ENCODE data around the gene MTM1. TPM values are rescaled to one million over a fixed set of nuclear protein-coding genes. Genes with fewer than 3 reads are reported as not detected.

MTM1 gene
- 5.5 TPM for total RNA-seq
- polyA plus RNA-seq (ENCODE audit: insufficient read depth in 1 of 8, insufficient read length in 8 of 8, low replicate concordance in 1 of 8): 1 to 10 TPM; 4.0 to 5.9 (median 4.6) TPM
- long read RNA-seq, donor 1: 0 reads
- long read RNA-seq, donor 2: 0 reads
- long read RNA-seq, donor 3: 0 reads
- long read RNA-seq, donor 4: 0 reads
- long read RNA-seq, donor 5, partial matches to known transcripts: 0 of 1 reads
- long read RNA-seq, donor 5, other reads (novel, unspliced or antisense): 0 of 1 reads
- long read RNA-seq, donor 6: 0 reads
- long read RNA-seq, donor 7, partial matches to known transcripts: 0 of 1 reads
- long read RNA-seq, donor 7, other reads (novel, unspliced or antisense): 0 of 1 reads
- long read RNA-seq, donor 8: 0 reads
- long read RNA-seq, donor 9, partial matches to known transcripts: 0 of 2 reads
- long read RNA-seq, donor 9, other reads (novel, unspliced or antisense): 0 of 2 reads
- long read RNA-seq, donor 10, partial matches to known transcripts: 0 of 1 reads
- long read RNA-seq, donor 10, other reads (novel, unspliced or antisense): 0 of 1 reads
- long read RNA-seq, donor 11, partial matches to known transcripts: 0 of 1 reads
- long read RNA-seq, donor 11, other reads (novel, unspliced or antisense): 0 of 1 reads

DNA sequence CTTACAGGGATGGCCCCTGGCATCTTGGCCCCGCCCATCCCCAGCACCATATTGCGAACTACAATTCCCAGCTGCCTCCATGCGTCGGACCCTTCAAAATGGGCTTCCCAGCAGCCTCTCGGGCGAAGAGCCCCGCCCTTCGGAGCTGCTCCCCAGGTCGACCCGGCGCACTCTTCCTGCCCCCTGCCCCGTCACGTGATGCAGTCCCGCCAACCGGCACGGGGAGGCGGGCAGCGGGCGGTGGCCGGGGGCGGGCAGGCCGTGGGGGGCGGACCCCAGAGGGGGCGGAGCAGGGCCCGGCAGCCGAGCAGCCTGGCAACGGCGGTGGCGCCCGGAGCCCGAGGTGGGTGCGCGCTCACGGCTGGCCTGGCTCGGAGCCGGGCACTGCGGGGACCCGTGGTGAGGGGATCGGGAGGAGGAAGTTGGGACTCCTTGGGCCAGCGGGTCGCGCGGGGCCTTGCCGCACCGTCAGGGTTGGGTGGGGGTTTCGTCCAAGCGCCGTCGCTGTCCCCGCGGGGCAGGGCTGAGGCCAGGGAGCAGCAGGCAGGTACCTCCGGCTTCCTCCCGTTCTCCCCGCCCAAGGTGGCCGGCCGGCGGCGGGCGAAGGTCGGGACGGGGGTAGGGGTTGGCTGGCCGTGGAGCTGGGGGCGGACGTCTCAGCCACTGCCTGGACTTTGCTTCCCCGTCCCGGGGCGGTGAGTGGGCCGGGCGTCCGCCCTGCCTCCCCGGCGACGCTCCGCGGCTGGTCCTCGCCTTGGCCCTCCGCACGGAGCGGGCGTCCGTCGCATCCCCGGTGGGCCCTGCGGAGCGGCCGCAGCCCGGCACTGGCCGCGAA lies at the start of gene MTM1:
Gene MTM1 (plus strand): TSS at position 302 of the 835 bp plus-strand sequence. CDS start 23,994 bp downstream, outside the sequence.
- Histone ChIP-seq H3K9me3 (replicated peaks; ENCODE audit: control insufficient read depth, low read depth, low read length) (no peaks in the 10 kb centered on the region), H3K36me3 (ENCODE audit: control insufficient read depth, insufficient read depth, low read length) (no peaks in the 10 kb centered on the region), H3K4me3 (ENCODE audit: low read length) (peak within 1 kb of the TSS; percentile 72), H3K27me3 (ENCODE audit: control insufficient read depth, insufficient read depth, low read length) (peaks cover 7% of the 10 kb centered on the region), H3K4me1 (ENCODE audit: control insufficient read depth, insufficient read depth, low read length) (peaks cover 7% of the 10 kb centered on the region), H3K27ac (ENCODE audit: low read length) (peak within 1 kb of the TSS; percentile 71)
- WGBS (ENCODE audit: insufficient coverage): 36% methylated on average over 68 of the region's 89 CpGs
- DNase-seq: peak; percentile 98

DNA sequence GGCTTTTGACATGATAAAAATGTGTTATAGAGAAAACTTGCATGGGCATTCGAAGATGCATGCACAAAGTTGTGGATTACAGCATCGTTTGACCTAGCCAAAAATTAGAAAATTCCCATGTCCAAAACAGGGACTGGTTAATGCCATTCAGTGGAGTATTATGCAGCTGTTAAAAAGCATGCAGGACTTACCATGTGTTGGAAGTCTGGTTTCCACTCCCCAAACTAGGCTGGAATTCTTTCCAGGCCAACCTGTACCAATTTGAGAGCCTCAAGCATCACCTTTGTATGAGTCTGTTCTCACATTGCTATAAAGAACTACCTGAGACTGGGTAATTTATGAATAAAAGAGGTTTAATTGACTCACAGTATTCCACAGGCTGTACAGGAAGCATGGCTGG lies 45.9 kb upstream of the MTM1 start:
- Histone ChIP-seq H3K4me3 (ENCODE audit: low read length) (no peak overlapping the region), H3K27ac (ENCODE audit: low read length) (no peak overlapping the region), H3K36me3 (ENCODE audit: control insufficient read depth, insufficient read depth, low read length) (no peaks in the 10 kb centered on the region), H3K4me1 (ENCODE audit: control insufficient read depth, insufficient read depth, low read length) (no peaks in the 10 kb centered on the region), H3K9me3 (replicated peaks; ENCODE audit: control insufficient read depth, low read depth, low read length) (no peaks in the 10 kb centered on the region), H3K27me3 (ENCODE audit: control insufficient read depth, insufficient read depth, low read length) (peaks cover 2% of the 10 kb centered on the region)
- DNase-seq: no peak
- 60% methylated on average over 1 of the region's 2 CpGs for WGBS (ENCODE audit: insufficient coverage)

DNA sequence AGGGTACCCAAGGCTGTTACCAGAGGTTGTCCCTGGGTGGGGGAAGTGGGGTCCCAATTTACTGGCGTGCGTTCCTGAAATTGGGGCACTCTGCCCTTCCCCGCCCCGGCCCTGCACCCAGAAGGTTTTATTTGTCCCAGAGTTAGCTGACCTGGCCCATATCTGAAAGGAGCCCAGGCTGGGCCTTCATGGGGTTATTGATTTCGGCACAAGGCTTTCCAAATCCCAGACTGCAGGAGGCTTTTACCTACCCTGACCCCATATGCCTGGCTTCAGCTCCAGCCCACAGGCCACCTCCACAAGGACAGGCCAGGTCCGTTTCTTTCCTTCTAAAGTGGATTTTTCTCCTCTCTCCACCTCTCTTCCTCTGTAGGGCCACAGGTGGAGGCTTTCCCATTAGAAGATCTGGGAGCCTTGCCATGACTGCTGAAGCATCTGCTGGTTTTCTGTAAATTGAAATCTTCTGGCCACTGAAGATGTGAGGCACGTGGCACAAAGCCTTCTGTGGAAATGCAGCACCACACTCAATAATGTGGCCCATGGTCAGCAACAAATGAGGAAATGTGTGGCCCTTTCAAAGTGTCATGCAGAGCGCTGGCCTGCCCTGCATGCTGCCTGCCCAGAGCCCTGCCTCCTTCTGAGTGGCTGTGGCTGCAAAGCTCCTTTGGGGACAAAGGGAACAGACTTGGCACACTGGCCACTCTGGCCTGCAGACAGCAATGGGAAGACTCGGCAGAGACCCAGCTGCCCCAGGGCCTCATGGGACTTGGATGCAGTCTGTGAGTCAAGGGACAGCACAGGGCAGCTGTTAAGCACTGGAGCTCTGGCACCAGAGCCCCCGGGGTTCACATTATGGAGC lies 43.1 kb upstream of the MTM1 start:
- no peaks in the 10 kb centered on the region for H3K9me3 ChIP-seq (replicated peaks; ENCODE audit: control insufficient read depth, low read depth, low read length)
- 52% methylated on average over 4 of the region's 10 CpGs for WGBS (ENCODE audit: insufficient coverage)
- H3K4me3 ChIP-seq (ENCODE audit: low read length): no peak overlapping the region
- no peaks in the 10 kb centered on the region for H3K36me3 ChIP-seq (ENCODE audit: control insufficient read depth, insufficient read depth, low read length)
- H3K27ac ChIP-seq (ENCODE audit: low read length): no peak overlapping the region
- H3K4me1 ChIP-seq (ENCODE audit: control insufficient read depth, insufficient read depth, low read length): no peaks in the 10 kb centered on the region
- peaks cover 4% of the 10 kb centered on the region for H3K27me3 ChIP-seq (ENCODE audit: control insufficient read depth, insufficient read depth, low read length)
- peak; percentile 16 for DNase-seq

DNA sequence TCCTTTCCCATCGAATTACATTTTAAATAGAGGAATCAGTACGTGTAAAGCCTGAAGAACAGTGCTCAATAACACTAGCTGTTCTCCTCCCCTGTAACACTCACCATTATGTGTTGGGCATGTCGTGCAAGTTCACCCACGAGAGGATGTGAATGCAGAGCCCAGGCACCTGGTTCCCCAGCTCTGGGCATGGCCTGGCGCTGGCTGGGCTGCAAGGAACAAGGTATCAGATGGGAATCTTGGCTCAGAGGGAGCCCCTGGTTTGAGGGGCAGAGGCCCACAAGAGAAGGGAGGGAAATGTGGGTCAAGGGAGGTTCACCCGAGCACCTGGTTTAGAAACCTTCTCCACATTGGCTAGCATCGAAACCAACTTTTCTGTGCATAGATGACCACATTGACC lies 41.7 kb upstream of the MTM1 start:
- no peaks in the 10 kb centered on the region for H3K36me3 ChIP-seq (ENCODE audit: control insufficient read depth, insufficient read depth, low read length)
- no peaks in the 10 kb centered on the region for H3K4me1 ChIP-seq (ENCODE audit: control insufficient read depth, insufficient read depth, low read length)
- H3K27me3 ChIP-seq (ENCODE audit: control insufficient read depth, insufficient read depth, low read length): peaks cover 6% of the 10 kb centered on the region
- H3K27ac ChIP-seq (ENCODE audit: low read length): no peak overlapping the region
- 75% methylated on average over 3 of the region's 7 CpGs for WGBS (ENCODE audit: insufficient coverage)
- no peaks in the 10 kb centered on the region for H3K9me3 ChIP-seq (replicated peaks; ENCODE audit: control insufficient read depth, low read depth, low read length)
- no peak overlapping the region for H3K4me3 ChIP-seq (ENCODE audit: low read length)
- no peak for DNase-seq

DNA sequence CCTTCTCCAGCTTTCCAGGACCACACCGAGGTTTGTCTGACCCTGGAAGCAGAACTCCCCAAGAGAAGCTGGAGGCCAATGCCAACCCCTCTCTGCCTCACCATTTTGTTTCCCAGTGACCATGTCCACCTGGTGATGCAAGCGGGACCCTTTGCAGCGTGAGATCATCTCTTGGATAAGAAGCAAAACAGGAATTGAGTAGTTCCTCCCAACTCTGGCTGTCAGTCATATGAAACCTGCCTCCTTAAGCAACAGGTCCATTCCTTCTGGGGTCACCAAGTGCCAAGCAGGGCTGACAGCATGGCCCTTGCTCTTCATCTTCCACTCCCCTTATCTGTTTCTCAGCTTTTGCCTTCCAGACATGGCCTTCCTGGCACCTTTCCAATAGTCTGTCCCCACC lies 41.3 kb upstream of the MTM1 start:
- Histone ChIP-seq H3K4me3 (ENCODE audit: low read length) (no peak overlapping the region), H3K9me3 (replicated peaks; ENCODE audit: control insufficient read depth, low read depth, low read length) (no peaks in the 10 kb centered on the region), H3K27ac (ENCODE audit: low read length) (no peak overlapping the region), H3K27me3 (ENCODE audit: control insufficient read depth, insufficient read depth, low read length) (peaks cover 6% of the 10 kb centered on the region), H3K36me3 (ENCODE audit: control insufficient read depth, insufficient read depth, low read length) (no peaks in the 10 kb centered on the region), H3K4me1 (ENCODE audit: control insufficient read depth, insufficient read depth, low read length) (no peaks in the 10 kb centered on the region)
- WGBS (ENCODE audit: insufficient coverage): 61% methylated on average over 3 of the region's 3 CpGs
- DNase-seq: no peak

DNA sequence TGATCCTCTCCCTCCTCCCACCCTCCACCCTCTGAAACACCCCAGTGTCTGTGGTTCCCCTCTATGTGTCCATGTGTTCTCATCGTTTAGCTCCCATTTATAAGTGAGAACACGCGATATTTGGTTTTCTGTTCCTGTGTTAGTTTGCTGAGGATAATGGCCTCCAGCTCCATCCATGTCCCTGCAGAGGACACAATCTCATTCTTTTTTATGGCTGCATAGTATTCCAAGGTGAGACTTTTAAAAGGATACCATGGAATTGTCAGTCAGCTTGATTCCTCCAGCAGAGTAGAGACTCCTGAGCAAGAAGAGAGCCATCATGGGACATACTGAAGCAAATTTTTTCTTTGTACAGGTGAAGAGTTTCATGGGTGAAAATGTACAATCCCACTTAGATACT lies 38.8 kb upstream of the MTM1 start:
- no peak for DNase-seq
- Histone ChIP-seq H3K4me1 (ENCODE audit: control insufficient read depth, insufficient read depth, low read length) (no peaks in the 10 kb centered on the region), H3K27me3 (ENCODE audit: control insufficient read depth, insufficient read depth, low read length) (peaks cover 8% of the 10 kb centered on the region), H3K27ac (ENCODE audit: low read length) (no peak overlapping the region), H3K36me3 (ENCODE audit: control insufficient read depth, insufficient read depth, low read length) (no peaks in the 10 kb centered on the region), H3K9me3 (replicated peaks; ENCODE audit: control insufficient read depth, low read depth, low read length) (no peaks in the 10 kb centered on the region), H3K4me3 (ENCODE audit: low read length) (no peak overlapping the region)
- WGBS (ENCODE audit: insufficient coverage): no CpG with 5 or more reads among the region's 3 CpGs

DNA sequence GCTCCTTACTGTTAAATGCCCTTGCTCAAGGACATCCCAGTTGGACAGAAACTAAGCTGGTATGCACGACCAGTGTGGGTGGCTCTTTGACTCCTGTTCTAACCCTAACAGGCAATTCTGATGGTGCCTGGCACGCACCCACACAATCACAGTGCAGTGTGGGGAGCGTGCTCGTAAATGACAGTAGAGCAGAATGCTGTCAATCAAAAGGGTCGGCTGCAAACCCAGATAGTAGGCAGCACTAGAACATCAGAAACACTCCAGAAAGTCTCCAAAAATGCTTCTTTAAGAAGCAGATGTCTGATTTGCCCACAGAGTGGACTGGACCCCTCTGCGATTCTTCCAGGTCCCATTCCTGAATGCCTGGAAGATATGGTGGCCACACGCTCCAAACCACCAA lies 37.6 kb upstream of the MTM1 start:
- H3K27me3 ChIP-seq (ENCODE audit: control insufficient read depth, insufficient read depth, low read length): peaks cover 6% of the 10 kb centered on the region
- no peak overlapping the region for H3K4me3 ChIP-seq (ENCODE audit: low read length)
- WGBS (ENCODE audit: insufficient coverage): 79% methylated on average over 5 of the region's 7 CpGs
- DNase-seq: no peak
- no peaks in the 10 kb centered on the region for H3K4me1 ChIP-seq (ENCODE audit: control insufficient read depth, insufficient read depth, low read length)
- H3K27ac ChIP-seq (ENCODE audit: low read length): no peak overlapping the region
- H3K36me3 ChIP-seq (ENCODE audit: control insufficient read depth, insufficient read depth, low read length): no peaks in the 10 kb centered on the region
- no peaks in the 10 kb centered on the region for H3K9me3 ChIP-seq (replicated peaks; ENCODE audit: control insufficient read depth, low read depth, low read length)

- H3K27me3 ChIP-seq (ENCODE audit: control insufficient read depth, insufficient read depth, low read length): peaks cover 8% of the 10 kb centered on the region
- no peaks in the 10 kb centered on the region for H3K36me3 ChIP-seq (ENCODE audit: control insufficient read depth, insufficient read depth, low read length)
- DNase-seq: no peak
- H3K27ac ChIP-seq (ENCODE audit: low read length): no peak overlapping the region
- no peak overlapping the region for H3K4me3 ChIP-seq (ENCODE audit: low read length)
- WGBS (ENCODE audit: insufficient coverage): 33% methylated on average over 1 of the region's 4 CpGs
- H3K4me1 ChIP-seq (ENCODE audit: control insufficient read depth, insufficient read depth, low read length): no peaks in the 10 kb centered on the region
- H3K9me3 ChIP-seq (replicated peaks; ENCODE audit: control insufficient read depth, low read depth, low read length): peaks cover 1% of the 10 kb centered on the region
Measured at GRCh38 chrX:150531467-150531866, 37.0 kb upstream of the MTM1 start.

DNA sequence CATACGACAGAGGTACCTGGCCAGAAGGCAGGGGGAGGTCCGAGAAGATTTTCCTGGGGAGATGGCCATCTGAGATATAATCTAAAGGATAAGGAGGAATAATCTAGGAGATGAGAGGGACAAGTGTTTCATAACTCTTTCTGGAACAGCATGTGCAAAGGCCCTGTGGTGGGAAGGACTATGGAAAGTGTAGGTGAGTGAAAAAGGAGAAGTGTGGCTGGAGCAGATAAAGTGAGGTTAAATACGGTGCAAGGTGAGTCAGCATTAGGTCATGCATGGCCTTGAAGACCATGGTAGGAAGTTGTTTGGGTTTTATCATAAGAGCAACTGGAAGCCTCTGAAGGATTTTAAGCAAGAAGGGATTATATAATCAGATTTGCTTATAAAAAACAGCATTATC lies 34.6 kb upstream of the MTM1 start:
- WGBS (ENCODE audit: insufficient coverage): 92% methylated on average over 3 of the region's 3 CpGs
- Histone ChIP-seq H3K36me3 (ENCODE audit: control insufficient read depth, insufficient read depth, low read length) (no peaks in the 10 kb centered on the region), H3K27ac (ENCODE audit: low read length) (no peak overlapping the region), H3K4me3 (ENCODE audit: low read length) (no peak overlapping the region), H3K27me3 (ENCODE audit: control insufficient read depth, insufficient read depth, low read length) (peaks cover 9% of the 10 kb centered on the region), H3K9me3 (replicated peaks; ENCODE audit: control insufficient read depth, low read depth, low read length) (peaks cover 4% of the 10 kb centered on the region), H3K4me1 (ENCODE audit: control insufficient read depth, insufficient read depth, low read length) (no peaks in the 10 kb centered on the region)
- DNase-seq: no peak
